Right cardiac atrium (tissue), 5 donors: ENCODE results near the gene TMOD2. TPM values are rescaled to one million over a fixed set of nuclear protein-coding genes. Genes with fewer than 3 reads are reported as not detected.
"Not testable (repeated sequence)": the region's sequence is repeated elsewhere in the genome, so short reads cannot be mapped to it uniquely, and the experiment has no call there.

Experiments
- ATAC-seq, 2 donors: fragments of 200-7000 bp; cut with Tn5 transposase; one replicate each; pipeline versions ENCODE4 v1.8.0 to v1.9.1; 2020; ENCODE audit warnings: moderate library complexity in 2 of 2, mild to moderate bottlenecking in 1 of 2
- DNase-seq, 3 donors: peaks; one replicate each; pipeline ENCODE4 v3.0.0-alpha.2; 2020
- H3K27ac ChIP-seq: one replicate; pipeline ENCODE4 v1.5.1; 2013; ENCODE audit warnings: mild to moderate bottlenecking, low read length, control low read depth, moderate library complexity
- H3K27me3 ChIP-seq: one replicate; pipeline ENCODE4 v1.6.1; 2013; ENCODE audit not compliant: control insufficient read depth, insufficient read depth
- H3K4me1 ChIP-seq: one replicate; pipeline ENCODE4 v1.6.1; 2013; ENCODE audit warnings: low read length; ENCODE audit not compliant: control insufficient read depth, insufficient read depth
- H3K4me3 ChIP-seq: one replicate; pipeline ENCODE4 v1.5.1; 2013; ENCODE audit warnings: low read length, control low read depth
- H3K9me3 ChIP-seq: one replicate; pipeline ENCODE4 v1.6.1; 2013; ENCODE audit warnings: low read length; ENCODE audit not compliant: control insufficient read depth
- WGBS: extraction: QIAGEN DNeasy Blood & Tissue Kit; methylation state at CpG from one replicate; pipeline ENCODE4 v1.1.7; 2013; 5-methylcytosine and 5-hydroxymethylcytosine counted together
- intact Hi-C, 4 donors: fragments of 100-400 bp; cut with DNase I; formaldehyde crosslinking; loops; one replicate each; pipeline versions ENCODE4 v1.11.0 to v1.14.0; 2022 to 2023
- polyA plus RNA-seq: library from polyadenylated mRNA; stranded (reverse); fragments of 200-250 nt; gene quantifications from one replicate; pipeline ENCODE4 v1.2.3, GENCODE V29; 2013
- total RNA-seq, 4 donors: library from RNA; stranded (reverse); fragmentation: NEBNext Ultra II Directional; extraction: Animal tissue kit (Norgen Biotek cat#: 25700); gene quantifications; one replicate each; pipeline ENCODE4 v1.2.1, GENCODE V29; 2021
- donor health status: healthy with polysubstance abuse.
- donor health status: DM: no; HTN: yes; CAD: no.
- donor health status: DM: no; HTN: no; CAD: no.
- donor health status: DM: no; HTN: yes; CAD: no; lungs with severe emphysema.
- donor health status: DM: yes; HTN: yes; CAD: no.

Gene TMOD2
- total and polyA plus RNA-seq, 5 donors = 3.6 to 17.8 (median 13.4) TPM

DNA sequence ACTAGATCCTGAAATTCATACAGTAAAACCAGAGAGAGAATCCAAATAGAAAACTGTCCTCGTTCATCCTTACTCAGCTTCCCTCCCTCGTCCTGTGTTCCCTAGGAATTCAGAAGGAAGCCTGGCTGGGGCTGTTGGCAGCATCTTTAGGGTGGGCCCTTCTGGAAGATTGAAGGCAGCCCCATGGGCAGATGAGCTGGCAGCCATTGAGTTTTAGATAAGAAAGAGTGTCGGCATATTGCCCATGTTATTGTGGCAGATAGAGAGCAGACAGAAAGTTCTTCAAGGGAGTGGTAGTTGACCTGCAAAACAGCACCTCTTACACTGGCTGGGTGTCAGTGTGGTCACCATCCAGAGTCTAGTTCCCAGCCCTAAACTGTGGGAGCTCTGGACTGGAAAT, 23.5 kb downstream of the TMOD2 start:
- WGBS = 41% methylated on average over 3 of the region's 3 CpGs
- ATAC-seq (peak in 1 of 2 donors; percentile 20), DNase-seq (peak in 1 of 3 donors; percentile 68)
- H3K27me3 ChIP-seq = no peaks in the 10 kb centered on the region
- no peak overlapping the region for H3K27ac ChIP-seq
- no peaks in the 10 kb centered on the region for H3K9me3 ChIP-seq
- intact Hi-C loops = loop anchor here in 2 of 4 donors (5.0 kb wide), 1 partner anchor 123 kb away; no protein-coding TSS in a partner anchor
- no peaks in the 10 kb centered on the region for H3K4me1 ChIP-seq
- no peak overlapping the region for H3K4me3 ChIP-seq

DNA sequence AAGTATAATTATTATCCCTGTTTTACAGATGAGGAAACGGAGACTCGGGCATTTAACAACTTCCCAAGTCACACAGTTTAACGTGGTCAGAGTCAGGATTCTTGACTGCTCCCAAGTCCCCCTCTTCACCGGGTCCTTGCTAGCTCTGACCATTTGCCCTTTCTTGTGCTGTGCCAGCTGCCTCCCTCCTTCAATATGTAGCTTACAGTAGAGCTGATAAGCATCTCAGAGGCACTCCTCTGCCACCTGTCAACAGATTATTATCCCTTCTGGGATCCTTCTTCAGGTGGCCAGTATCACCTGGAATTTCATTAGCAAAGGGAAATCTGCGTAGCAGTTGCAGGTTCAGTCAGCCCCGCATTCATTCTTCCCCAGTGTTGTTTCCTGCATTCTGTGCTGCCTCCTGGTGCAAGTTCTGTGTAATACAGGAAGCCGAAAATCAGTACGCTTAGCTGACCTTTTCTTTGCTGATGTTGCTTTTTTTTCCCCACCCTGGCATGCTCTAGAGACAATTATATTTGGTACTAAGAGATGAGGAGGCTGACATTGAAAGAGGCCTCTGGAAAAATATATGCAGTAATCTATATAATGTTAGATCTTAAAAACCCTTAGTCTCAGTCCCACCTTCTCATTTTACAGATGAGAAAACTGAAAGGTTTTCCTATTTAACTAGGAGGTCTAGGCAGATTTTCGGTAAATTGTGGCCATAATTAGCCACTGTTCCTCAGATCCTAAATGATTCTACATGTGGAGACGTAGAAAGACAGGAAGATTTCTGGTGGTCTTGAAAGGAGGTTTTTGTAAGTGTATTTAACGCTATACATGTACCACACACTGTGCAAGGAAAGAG, 24.8 kb downstream of the TMOD2 start:
- Histone ChIP-seq H3K4me3 (no peak overlapping the region), H3K27me3 (no peaks in the 10 kb centered on the region), H3K27ac (no peak overlapping the region), H3K4me1 (no peaks in the 10 kb centered on the region), H3K9me3 (no peaks in the 10 kb centered on the region)
- ATAC-seq = peak; percentile 76 to 89
- DNase-seq = peak in 1 of 3 donors; percentile 28
- WGBS = 53% methylated on average over 11 of the region's 11 CpGs
- intact Hi-C loops = loop anchor here (1.0 to 5.0 kb wide), 3 partner anchors 124 to 127 kb away; no protein-coding TSS in a partner anchor

DNA sequence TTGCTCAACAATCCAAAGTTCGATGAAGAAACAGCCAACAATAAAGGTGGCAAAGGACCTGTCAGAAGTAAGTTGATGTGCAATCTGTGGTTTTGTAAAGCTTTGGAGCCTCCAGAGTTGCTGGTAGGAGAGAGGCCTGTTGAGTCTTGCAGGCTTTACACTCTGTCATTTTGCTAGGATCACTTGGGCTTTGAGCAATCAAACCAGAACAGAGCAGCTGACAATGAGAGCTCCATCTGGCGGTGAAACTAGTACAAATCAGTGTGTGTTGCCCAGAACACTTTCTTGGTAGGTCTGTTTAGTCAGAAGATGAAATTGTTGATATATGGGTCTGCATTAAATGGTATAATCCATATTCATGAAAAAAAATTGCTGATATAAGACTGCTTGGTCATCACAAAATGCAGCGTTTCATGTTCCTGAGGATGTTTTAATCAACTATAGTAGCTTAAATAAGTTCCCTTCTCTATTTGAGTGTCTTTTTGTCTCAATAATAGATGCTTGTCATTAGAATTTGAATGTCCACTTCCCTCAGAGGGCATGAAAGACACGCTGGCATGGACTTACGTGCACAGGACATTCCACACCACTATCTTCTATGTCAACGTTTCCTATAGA, 25.7 kb downstream of the TMOD2 start:
- intact Hi-C loops = loop anchor here (1.0 to 5.0 kb wide), 3 partner anchors 125 to 128 kb away; no protein-coding TSS in a partner anchor
- 55% methylated on average over 6 of the region's 6 CpGs for WGBS
- H3K9me3 ChIP-seq = no peaks in the 10 kb centered on the region
- ATAC-seq = peak; percentile 87 to 93
- no peaks in the 10 kb centered on the region for H3K4me1 ChIP-seq
- H3K4me3 ChIP-seq = no peak overlapping the region
- peak in 2 of 3 donors; percentile 52 to 53 for DNase-seq
- no peak overlapping the region for H3K27ac ChIP-seq
- H3K27me3 ChIP-seq = no peaks in the 10 kb centered on the region

DNA sequence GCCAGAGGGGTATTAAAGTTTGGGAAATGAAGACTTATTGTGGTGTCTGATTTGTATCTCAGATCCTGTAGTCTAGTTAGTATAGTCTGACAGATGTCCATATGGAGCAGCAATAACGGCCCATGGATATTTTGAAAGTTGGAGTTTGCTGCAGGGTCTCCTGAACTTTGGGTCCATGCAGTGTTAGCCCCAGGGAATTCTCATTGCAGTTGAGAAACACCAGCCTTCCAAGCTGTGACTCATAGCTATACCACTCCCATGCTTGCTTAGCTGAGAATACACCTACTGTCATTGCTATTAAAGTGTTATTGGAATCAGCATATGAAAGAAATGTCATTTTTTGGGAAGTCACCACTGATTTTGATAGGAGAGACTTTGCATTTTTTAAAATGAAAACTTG, 29.2 kb downstream of the TMOD2 start:
- Histone ChIP-seq H3K9me3 (no peaks in the 10 kb centered on the region), H3K27me3 (no peaks in the 10 kb centered on the region), H3K4me3 (no peak overlapping the region), H3K27ac (no peak overlapping the region), H3K4me1 (no peaks in the 10 kb centered on the region)
- intact Hi-C loops = no loop called here
- 84% methylated on average over 1 of the region's 1 CpG for whole genome bisulfite sequencing
- DNase-seq (no peak), ATAC-seq (no peak)

DNA sequence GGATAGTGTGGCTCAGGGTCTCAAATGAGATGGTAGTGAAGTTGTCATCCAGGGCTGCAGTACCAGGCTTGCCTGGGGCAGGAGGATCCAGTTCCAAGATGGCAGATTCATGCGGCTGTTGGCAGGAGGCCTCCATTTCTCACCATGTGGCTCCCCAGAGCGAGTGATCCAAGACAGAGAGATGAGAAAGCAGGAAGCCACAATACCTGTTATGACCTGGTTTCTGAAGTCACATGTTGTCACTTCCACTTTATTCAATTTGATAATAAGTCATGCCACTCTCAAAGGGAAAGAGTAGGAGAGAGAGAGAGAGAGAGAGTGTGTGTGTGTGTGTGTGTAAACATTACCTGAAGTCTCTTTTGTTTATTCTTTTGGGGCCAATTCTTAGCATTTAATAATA, 30.1 kb downstream of the TMOD2 start:
- ATAC-seq (no peak), DNase-seq (no peak)
- intact Hi-C loops = no loop called here
- no peaks in the 10 kb centered on the region for H3K4me1 ChIP-seq
- H3K9me3 ChIP-seq = no peaks in the 10 kb centered on the region
- H3K27ac ChIP-seq = no peak overlapping the region
- 91% methylated on average over 2 of the region's 2 CpGs for WGBS
- no peaks in the 10 kb centered on the region for H3K27me3 ChIP-seq
- no peak overlapping the region for H3K4me3 ChIP-seq

DNA sequence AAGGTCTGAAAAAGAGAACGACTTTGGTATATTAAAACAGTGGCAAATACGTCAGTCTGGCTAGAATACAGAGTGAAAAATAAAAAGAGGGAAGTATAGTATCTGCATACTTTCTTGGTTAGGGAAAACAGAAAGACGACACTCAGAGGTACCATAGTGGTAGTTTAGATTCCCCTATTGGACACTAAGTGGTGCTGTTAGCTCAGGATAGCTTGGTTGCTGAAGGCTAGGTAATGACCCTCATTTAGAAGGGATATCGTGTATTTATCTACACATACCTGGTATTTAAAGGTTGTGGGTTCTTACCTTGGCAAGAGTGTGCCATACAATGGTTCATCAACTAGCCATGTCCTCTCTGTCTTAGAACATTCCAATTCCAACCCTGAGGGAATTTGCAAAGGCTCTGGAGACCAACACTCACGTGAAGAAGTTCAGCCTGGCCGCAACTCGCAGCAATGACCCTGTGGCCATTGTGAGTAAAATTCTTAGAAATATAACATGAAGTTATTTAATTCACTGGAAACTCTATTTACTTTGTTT, 31.0 kb downstream of the TMOD2 start:
- 85% methylated on average over 7 of the region's 7 CpGs for WGBS
- no peaks in the 10 kb centered on the region for H3K4me1 ChIP-seq
- no peak overlapping the region for H3K27ac ChIP-seq
- intact Hi-C loops = no loop called here
- H3K9me3 ChIP-seq = no peaks in the 10 kb centered on the region
- no peak overlapping the region for H3K4me3 ChIP-seq
- H3K27me3 ChIP-seq = no peaks in the 10 kb centered on the region
- ATAC-seq (no peak), DNase-seq (no peak)

DNA sequence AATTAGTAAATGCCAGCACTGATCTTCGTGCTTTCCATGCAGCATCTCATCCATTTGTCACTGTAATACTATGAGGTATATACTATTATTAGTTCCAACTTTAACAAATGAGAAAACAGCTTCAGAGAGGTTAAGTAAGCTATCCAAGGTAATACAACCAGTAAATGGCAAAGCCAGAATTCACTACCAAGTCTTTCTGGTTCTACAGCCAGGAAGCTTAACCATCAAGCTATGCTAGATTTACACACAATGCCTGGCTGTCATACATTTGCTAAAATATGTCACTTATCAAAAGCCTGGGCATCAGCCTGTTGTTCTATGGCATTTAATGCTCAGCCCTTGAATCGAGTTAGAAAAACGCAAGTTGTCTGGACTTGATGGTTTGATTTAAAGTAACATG, 32.6 kb downstream of the TMOD2 start:
- H3K4me3 ChIP-seq = no peak overlapping the region
- H3K27ac ChIP-seq = no peak overlapping the region
- DNase-seq (no peak), ATAC-seq (no peak)
- intact Hi-C loops = no loop called here
- no peaks in the 10 kb centered on the region for H3K9me3 ChIP-seq
- WGBS = 94% methylated on average over 3 of the region's 3 CpGs
- no peaks in the 10 kb centered on the region for H3K4me1 ChIP-seq
- H3K27me3 ChIP-seq = no peaks in the 10 kb centered on the region

DNA sequence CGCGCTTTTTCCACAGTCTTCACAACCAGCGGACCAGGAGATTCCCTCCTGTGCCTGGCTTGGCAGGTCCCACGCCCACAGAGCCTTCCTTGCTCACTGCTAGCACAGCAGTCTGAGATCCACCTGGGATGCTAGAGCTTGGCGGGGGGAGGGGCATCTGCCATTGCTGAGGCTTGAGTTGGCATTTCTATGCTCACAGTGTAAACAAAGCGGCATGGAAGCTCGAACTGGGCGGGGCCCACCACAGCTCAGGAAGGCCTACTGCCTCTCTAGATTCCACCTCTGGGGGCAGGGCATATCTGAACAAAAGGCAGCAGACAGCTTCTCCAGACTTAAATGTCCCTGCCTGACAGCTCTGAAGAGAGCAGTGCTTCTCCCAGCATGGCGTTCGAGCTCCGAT, 35.7 kb downstream of the TMOD2 start:
- DNase-seq, ATAC-seq, intact Hi-C loops, H3K27me3 ChIP-seq, H3K27ac ChIP-seq, H3K4me3 ChIP-seq, H3K9me3 ChIP-seq, H3K4me1 ChIP-seq: not testable (repeated sequence)
- WGBS = 96% methylated on average over 11 of the region's 11 CpGs

DNA sequence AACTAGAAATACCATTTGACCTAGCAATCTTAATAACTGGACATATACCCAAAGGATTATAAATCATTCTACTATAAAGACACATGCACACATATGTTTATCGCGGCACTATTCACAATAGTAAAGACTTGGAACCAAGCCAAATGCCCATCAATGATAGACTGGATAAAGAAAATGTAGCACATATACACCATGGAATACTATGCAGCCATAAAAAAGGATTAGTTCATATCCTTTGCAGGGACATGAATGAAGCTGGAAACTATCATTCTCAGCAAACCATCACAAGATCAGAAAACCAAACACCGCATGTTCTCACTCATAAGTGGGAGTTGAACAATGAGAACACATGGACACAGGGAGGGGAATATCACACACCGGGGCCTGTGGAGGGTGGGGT, 41.1 kb downstream of the TMOD2 start:
- ATAC-seq, DNase-seq, H3K4me3 ChIP-seq, intact Hi-C loops, H3K4me1 ChIP-seq, H3K9me3 ChIP-seq, H3K27me3 ChIP-seq, H3K27ac ChIP-seq: not testable (repeated sequence)
- WGBS = 97% methylated on average over 4 of the region's 4 CpGs

DNA sequence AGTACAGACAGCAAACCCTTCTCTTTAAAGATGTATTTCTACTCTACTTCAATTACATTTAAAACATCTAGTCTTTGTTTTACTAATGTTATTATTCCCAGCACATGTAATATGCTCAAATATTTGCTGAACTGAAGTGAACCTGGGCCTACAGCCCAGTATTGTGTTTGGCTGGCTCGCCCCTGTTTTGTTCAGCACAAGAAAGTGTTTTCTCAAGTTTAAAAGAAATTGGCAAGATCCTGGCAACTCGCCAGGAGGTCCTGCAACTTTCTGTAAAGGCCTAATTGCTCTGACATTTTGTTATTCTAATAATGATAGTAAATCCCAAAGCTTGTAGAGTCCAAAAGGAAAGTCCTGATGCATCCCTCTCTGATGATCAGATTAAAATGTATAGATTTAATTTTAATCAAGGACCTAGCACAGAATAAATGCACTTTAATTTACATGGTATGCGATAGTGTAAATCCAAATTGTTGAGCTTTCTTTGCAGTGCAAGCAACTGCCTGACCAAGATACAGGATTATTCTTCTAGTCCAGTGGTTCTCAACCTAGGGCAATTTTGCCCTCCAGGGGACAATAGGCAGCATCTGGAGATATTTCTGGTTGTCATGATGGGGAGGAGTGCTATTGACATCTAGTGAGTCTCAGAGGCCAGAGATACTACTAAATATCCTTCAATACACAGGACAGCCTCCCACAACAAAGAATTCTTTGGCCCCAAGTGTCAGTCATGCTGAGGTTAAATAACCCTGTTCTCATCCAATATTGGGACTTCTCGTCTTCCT, 42.3 kb downstream of the TMOD2 start:
- H3K27ac ChIP-seq = peak overlapping the region; percentile 84

More for the DNA sequence above, 42.3 kb downstream of the TMOD2 start:
- ATAC-seq (peak; percentile 72 to 83), DNase-seq (peak; percentile 66 to 90 (median 73))
- WGBS = 46% methylated on average over 4 of the region's 4 CpGs
- H3K9me3 ChIP-seq = no peaks in the 10 kb centered on the region
- no peaks in the 10 kb centered on the region for H3K27me3 ChIP-seq
- H3K4me3 ChIP-seq = no peak overlapping the region
- intact Hi-C loops = no loop called here
- no peaks in the 10 kb centered on the region for H3K4me1 ChIP-seq
